HG02571 (cell line): Measurements from ENCODE around the gene CACNG4.

Source experiments
- ATAC-seq: cut with Tn5 transposase; IDR thresholded peaks from one replicate; pipeline ENCODE4 v1.9.1; 2021; ENCODE audit warnings: mild to moderate bottlenecking, moderate library complexity; ENCODE audit not compliant: unreplicated experiment

CACNG4 gene

DNA sequence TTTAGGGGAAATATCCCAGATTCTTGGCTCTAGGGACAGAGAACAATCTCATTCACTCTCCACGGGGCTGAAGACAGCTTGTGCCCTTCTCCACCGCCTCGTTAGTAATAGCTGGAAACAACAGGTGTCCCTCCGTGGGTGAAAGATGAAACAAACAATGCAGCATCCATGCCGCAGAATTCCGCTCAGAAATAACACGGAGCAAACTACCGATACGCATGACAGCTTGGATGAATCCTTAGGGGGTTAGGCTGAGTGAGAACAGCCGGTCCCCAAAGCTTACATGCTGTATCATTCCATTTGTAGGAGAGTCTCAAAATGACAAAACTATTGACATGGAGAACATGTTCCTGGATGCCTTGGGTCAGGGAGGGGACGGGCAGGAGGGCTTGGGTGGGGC is 50.5 kb downstream of the CACNG4 start:
- ATAC-seq: no peak

DNA sequence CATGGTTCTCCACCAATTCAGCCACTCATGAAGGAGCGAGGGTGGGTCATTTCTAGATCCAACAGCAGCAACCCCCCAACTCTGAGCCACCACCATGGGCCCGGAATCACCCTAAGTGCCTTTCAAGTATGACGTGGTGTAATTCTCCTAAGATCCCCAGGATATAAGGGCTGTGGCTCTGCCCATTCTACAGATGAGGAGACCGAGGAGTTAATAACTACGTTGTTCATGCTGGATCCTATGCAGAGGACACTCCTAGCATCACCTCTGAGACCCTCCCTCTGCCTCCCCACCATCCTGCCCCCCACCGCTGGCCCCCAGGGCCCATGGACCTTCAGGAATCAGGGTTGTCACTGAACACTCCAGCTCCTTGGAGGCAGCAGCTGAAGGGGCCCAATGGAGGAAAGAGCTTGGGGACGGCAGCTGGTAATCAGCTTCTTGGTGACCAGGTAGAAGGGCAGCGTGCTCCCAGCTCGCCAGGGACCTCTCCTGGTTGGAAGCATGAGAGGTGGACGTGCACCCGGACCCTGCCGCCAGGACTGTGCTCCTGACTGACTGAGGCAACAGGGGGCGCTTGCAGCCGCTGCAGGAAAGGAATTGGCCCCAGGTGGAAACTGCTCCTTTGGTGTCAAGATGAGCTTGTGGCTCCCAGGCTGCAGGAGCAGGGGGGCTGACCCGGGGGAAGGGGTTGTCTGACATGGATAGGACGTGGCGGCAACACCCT is 51.7 kb downstream of the CACNG4 start:
- ATAC-seq: no peak

DNA sequence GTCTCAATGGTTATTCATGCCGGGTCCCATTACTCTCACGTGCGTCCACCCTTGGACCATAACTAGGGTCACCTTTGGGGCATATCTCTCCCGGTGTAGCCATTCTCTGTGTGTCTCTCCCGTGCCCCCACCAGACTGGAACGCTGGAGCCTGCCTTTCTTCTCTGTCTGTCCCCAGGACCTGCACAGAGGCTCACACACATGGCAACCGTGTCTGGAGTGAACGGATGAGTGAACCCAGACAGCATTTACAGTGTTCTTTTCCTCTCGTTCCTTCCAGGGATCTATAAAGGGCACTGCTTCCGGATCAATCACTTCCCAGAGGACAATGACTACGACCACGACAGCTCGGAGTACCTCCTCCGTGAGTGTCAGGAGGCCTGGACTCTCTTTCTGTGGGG is 53.4 kb downstream of the CACNG4 start:
- ATAC-seq: no peak

DNA sequence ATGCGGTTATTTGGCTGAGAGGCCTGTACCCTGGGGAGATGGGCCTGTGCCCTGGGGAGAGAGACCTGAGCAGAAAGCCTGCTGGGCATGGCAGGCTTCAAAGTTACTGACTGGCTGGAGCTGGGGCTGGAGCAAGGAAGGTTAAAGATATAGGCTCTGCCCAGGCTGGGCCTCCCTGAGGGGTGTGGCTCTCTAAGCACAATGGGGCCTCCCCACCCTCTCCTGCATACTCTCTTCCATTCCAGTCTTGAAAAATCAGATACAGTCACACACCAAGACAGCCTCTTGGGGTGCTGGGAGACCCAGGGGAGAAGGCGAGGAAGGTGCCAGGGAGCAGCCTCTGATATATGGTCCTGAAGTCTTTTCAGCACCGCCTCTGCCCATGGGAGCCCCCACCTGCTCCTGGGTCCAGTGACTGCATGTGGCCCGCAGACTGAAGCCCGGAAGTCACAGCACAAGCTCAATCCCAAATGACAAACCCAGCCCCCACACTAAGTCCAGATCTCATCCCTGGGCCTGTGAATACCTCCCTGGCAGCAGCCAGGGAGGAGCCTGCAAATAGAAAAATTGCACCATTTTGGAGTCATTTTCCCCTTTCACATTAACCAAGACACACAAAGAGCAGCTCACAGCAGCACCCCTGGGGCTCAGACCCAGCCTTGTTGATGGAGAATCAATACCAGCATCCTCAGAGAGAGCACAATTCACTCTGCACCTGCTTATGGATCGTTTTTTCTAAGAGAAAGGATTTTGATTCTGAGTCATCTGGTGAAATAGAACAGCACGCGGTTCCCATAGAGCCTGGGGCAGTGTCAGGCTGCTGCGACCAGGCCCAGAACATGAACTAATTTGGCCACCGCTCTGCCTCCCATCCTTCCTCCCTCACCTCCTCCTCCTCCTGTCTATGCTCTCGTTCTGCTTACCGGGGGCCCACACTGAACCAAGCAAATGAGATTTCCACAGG is 54.2 kb downstream of the CACNG4 start:
- ATAC-seq: no peak

DNA sequence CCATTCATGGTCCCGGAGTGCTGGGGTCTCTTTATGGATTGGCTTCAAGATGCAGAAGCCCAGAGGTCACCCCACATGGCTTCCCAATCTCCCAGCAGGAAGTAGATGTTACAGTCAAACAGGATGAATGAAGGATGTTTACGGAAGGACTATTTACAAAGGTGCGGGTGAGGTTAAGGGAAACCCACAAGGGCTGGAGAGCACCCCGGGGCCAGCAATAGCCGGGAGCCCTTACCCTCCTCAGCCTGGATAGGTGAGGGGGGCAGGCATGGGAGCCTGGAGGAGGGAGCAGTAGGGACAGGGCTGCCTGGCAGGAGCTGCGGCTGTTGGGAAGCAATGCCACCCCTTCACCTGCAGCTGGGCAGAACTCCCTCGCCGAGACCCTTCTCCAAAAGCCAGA is 55.3 kb downstream of the CACNG4 start:
- no peak for ATAC-seq

DNA sequence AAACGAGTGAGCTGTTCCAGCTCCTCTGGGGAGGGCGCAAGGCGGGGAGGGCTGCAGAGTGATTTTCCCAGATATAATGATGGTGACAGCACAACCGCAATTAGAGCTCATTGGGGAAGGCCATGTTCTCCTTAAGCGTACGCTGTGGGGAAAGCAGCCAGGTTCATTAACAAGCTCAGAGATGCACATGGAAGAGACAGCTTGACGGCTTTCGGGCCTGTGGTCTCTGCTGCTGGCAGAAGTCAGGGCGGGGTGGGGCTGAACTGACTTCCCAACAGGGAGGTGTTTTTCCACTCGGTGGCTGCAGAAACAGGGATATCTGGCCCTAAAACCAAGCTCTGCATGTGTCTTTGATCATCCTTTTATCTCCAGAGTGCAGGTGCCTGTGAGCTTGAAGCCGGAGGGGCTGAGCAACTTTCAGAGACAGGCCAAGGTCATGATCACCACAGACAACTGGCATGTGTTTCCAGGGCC is 55.8 kb downstream of the CACNG4 start:
- ATAC-seq: no peak

DNA sequence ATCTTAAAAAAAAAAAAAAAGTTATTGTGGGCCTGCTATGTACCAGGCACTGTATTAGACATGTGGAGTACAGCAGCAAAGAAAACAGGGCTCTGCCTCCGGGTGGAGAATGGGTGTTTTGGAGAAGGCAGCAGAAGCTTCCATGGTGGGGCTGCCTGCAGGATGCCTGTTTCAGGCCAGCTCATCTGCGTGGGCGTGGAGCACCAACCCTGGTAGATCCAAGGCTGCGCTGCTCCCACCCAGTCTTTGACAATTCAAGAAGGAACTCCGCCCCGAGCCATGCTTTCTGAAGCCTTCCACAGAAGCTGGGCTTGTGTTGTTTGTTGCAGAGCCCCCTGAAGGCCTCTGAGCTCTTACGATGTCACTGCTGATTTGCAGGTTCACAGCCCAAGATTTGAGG is 56.7 kb downstream of the CACNG4 start:
- ATAC-seq: no peak

DNA sequence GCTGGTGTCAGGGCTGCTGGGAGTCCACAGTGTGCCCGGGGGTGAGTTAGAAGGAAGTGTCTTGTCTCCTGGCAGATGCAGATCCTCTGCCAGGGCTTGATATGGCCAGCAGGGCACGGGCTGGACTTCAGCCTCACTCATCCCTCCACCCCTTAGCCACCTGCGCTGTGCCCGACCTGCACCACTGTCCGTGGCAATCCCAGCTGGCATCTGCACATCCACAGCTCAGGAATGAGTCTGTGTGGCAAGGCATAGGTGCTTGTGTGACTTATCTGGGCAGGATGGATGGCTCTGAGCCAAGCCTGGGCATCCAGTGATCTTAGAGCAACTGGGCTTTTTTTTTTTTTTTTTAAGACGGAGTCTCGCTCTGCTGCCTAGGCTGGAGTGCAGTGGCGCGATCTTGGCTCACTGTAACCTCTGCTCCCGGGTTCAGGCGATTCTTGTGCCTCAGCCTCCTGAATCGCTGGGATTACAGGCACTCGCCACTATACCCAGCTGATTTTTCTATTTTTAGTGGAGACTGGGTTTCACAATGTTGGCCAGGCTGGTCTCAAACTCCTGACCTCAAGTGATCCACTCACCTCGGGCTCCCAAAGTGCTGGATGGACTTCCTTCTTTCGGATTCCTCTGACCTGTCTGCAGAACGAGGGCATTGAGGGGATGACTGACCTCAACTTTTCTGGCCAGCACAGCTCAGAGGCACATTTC is 57.4 kb downstream of the CACNG4 start:
- no peak for ATAC-seq

DNA sequence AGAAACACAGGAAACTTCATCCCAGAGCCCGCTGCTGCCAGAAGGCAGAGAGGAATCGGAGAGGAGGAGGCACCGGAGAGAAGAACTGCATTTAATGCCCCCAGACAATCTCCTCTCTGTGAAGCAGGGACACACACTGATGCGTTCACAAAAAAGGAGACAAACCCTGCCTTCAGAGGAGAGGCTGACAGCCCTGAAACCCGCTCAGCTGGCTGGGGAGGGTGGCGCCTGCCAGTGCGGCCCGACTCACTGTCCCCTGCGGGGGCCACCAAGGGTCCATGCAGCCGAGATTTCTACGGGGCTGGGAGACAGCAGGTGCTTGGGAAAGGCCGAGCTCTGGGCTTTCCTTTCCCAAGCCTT is 57.9 kb downstream of the CACNG4 start:
- no peak for ATAC-seq

DNA sequence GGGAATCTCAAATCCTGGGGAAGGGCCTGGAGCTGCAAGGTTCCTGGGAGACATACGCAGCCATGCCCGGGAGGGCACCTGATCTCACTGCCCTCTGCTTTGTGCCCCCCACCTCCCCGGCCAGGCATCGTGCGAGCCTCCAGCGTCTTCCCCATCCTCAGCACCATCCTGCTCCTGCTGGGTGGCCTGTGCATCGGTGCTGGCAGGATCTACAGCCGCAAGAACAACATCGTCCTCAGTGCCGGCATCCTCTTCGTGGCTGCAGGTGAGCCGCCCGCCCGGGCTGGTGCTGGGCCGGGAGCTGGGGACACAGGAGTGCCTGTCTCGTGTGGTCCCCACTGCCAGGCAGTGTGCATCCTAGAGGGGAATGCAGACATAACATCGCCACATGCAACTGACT is 60.2 kb downstream of the CACNG4 start:
- no peak for ATAC-seq

DNA sequence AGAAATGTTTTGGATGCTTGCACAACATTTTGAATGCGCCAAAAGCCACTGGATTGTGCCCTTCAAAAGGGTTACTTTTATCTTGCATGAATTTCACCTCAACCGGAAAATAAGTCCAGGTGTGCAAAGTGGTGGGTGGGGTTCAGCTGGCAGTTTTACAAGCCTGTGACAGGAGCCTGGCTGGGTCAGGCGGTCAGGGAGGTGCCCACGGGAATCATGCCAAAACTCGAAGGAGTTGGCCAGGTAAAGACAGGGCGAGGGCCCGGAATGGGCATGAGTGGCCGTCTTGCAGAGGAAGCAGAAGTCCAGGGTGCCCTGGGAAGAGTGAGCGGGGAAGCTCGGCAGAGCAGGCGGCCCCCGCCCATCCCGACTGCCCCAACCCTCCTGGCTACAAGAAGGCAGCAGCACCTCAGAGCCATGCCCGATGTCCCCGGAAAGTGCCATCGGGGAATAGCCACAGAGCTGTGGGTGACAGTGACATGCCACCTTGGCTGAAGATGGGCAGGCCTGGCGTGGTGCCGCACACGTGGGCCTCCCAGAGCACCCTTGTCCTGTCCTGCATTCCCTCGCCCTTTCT is 60.8 kb downstream of the CACNG4 start:
- ATAC-seq: no peak

DNA sequence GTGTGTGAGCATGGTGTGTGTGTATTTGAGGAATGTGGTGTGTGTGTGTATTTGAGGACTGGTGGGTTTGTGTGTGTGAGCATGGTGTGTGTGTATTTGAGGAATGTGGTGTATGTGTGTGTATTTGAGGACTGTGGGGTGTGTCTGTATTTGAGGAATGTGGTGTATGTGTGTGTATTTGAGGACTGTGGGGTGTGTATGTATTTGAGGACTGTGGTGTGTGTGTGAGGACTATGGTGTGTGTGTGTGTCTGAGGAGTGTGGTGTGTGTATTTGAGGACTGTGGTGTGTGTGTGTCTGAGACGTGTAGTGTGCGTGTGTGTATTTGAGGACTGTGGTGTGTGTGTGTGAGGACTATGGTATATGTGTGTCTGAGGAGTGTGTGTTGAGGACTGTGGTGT is 61.8 kb downstream of the CACNG4 start:
- ATAC-seq: no peak

DNA sequence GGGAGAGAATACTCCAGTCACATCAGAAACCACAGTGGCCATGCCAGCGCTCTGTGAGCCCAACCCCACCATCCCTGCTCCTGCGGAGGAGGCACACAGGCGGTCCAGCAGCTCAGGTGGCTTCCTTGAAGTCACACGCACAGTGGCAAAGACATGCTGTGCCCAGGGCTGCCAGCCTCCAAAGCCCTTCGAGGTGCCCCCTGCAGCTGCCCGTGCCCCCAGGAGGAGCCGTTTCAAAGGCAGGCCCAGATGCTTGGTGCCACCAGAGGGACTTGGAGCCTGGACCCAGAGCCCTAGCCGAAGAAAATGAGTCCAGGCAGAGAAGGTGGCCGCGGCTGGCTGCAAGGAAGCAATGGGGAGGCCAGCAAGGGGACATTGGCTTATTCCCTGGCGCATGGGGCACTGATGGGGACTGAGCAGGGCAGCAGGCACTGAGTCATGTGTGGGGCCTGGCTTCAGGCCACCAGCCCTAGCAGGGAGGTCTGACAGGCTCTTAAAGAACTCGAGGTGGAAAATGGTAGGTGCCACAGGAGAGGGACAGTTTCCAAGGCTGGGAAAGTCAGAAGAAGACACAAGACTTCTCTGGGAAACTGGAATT is 62.6 kb downstream of the CACNG4 start:
- ATAC-seq: no peak

DNA sequence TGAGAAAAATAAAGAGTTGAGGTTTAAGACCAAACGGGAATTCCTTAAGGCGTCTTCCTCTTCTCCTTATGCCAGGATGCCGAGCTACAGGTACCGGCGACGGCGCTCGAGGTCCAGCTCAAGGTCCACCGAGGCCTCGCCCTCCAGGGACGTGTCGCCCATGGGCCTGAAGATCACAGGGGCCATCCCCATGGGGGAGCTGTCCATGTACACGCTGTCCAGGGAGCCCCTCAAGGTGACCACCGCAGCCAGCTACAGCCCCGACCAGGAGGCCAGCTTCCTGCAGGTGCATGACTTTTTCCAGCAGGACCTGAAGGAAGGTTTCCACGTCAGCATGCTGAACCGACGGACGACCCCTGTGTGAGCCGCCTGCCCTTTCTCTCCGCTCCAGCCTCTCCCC is 66.1 kb downstream of the CACNG4 start:
- ATAC-seq: no peak

DNA sequence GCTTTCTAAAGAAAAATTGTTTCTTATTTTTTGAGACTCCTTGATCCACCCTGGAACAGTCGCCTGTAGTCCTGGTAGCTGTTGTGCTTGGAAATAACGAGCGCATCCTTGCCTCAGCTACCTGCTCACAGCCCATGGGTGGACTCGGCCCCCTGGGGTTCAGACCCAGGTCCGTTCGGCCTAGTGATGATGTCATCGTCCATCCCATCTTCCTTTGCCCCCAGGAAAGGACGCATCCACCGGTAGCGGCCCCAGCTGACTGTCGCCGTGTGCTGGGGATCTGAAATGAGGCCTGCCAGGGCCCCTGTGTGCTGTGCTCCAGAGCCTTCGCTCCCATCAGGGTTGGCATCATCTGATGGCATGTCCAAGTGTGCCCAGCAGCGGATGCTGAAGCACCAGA is 67.9 kb downstream of the CACNG4 start:
- ATAC-seq: no peak

DNA sequence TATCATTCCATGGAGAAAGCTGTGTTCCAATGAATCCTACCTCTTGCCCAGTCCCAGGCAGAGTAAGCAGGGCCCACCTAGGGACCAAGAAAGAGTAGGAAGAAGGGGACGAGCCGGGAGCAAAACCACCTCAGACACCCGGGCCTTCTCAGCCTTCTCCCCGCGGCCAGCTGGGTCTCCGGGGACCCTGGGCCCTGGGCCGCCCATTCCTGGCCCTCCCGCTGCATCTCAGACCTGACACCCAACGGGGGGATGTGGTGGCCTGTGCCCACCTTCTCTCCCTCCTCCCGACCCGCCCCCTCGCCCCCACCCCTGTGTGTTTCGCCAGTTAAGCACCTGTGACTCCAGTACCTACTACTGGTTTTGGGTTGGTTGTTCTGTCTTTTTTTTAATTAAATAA is 68.5 kb downstream of the CACNG4 start:
- no peak for ATAC-seq

DNA sequence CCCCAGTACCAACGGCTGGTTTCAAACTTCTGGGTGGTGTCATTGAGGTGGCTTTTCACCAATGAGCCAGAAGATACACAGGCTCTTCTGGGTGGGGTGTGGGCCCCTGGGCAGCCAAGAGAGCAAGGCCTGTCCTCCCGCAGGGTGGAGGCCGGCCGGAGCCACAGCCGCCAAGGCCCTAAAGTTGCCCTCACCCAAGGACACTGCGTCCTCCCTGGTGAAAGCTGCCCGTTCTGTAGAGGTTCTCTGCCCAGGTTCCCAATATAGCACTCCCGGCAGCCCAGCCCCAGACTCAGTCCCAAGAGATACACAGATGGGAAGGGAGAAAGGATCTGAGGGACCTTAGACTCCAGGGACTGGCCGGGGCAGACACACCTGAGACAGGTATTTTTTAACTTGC is 69.1 kb downstream of the CACNG4 start:
- no peak for ATAC-seq

DNA sequence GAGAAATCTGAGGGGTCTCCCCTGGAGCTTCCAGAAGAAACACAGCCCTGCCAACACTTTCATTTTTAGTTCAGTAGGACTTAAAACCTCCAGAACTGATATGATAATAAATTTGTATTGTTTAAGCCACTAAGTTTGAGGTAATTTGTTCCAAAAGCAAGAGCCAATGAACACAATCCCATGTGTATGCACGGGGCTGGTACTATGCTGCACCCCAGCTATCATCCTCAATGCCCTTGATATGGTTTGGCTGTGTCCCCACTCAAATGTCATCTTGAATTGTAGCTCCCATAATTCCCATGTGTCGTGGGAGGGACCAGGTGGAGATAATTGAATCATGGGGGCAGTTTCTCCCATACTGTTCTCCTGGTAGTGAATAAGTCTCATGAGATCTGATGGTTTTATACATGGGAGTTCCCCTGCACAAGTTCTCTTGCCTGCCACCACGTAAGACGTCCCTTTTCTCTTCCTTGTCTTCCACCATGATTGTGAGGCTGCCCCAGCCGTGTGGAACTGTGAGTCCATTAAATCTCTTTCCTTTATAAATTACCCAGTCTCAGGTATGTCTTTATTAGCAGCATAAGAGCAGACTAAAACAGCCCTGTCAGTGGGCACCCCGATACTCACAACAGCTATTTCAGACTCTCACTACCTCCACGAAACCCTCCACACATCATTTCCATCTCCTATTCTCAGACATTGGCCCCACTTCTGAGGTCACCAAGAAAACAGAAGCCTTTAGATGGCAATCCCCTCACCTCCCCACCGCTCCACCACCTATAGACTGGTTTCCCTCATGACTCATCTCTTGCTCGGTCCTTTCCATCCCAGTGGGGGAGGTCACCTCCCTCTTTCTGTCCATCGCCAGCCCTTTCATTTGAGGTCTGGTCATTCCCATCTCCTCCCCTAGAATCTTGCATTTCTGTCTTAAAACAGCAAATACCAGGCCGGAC is 70.9 kb downstream of the CACNG4 start:
- no peak for ATAC-seq

DNA sequence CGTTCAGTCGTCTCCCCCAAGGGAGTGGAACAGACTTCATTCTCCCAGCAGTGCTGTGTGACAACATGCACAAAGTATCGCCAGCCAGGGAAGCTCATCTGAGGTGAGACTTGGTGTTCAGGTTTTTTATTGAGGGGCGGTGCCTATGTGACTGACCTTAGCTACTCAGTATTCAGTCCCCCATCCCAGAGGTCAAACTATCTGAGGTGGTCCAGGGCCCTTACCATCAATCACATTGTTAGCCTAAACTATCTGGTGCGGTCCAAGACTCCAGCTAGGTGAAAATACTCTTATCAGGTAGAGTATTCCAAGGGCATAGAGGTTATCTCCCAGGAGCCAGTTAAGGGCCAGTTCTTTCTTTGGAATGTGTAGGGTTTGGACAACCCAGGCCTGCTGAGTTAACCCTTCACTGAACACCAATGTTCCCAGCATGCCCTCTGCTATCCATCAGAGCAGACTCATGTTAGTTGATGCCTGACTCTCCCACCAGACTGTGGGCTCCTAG is 74.4 kb downstream of the CACNG4 start:
- ATAC-seq: no peak
